Measurements from ENCODE around the gene MASP1.

The MASP1 gene

GRCh38 chr3:187291512-187292132 is at the start of gene MASP1:
Gene MASP1 (minus strand): TSS chr3:187291737. CDS start chr3:187291632, 105 bp downstream.
- DNase-seq (ENCODE audit: low read depth in 2 of 3, low spot score in 1 of 3) = no peak

- no peak for DNase-seq (ENCODE audit: low read depth in 2 of 3, low spot score in 1 of 3)
Observed at GRCh38 chr3:187340578-187340977, 49.0 kb upstream of the MASP1 start.

GRCh38 chr3:187336322-187336721 is 44.8 kb upstream of the MASP1 start:
- no peak for DNase-seq (ENCODE audit: low read depth in 2 of 3, low spot score in 1 of 3)

- DNase-seq (ENCODE audit: low read depth in 2 of 3, low spot score in 1 of 3) = no peak
Observed at GRCh38 chr3:187334904-187335303, 43.4 kb upstream of the MASP1 start.

- DNase-seq (ENCODE audit: low read depth in 2 of 3, low spot score in 1 of 3) = no peak
Observed at GRCh38 chr3:187328691-187329090, 37.2 kb upstream of the MASP1 start.

GRCh38 chr3:187327845-187328244 is 36.3 kb upstream of the MASP1 start:
- no peak for DNase-seq (ENCODE audit: low read depth in 2 of 3, low spot score in 1 of 3)

- no peak for DNase-seq (ENCODE audit: low read depth in 2 of 3, low spot score in 1 of 3)
Observed at GRCh38 chr3:187325632-187326031, 34.1 kb upstream of the MASP1 start.

- DNase-seq (ENCODE audit: low read depth in 2 of 3, low spot score in 1 of 3) = no peak
Observed at GRCh38 chr3:187323091-187323490, 31.6 kb upstream of the MASP1 start.

- no peak for DNase-seq (ENCODE audit: low read depth in 2 of 3, low spot score in 1 of 3)
Observed at GRCh38 chr3:187322291-187322690, 30.8 kb upstream of the MASP1 start.

GRCh38 chr3:187321766-187322165 is 30.2 kb upstream of the MASP1 start:
- DNase-seq (ENCODE audit: low read depth in 2 of 3, low spot score in 1 of 3) = no peak

- DNase-seq (ENCODE audit: low read depth in 2 of 3, low spot score in 1 of 3) = peak; percentile 42 to 60 (median 50)
Observed at GRCh38 chr3:187319699-187320302, 28.3 kb upstream of the MASP1 start.

GRCh38 chr3:187318819-187319616 is 27.5 kb upstream of the MASP1 start:
- DNase-seq (ENCODE audit: low read depth in 2 of 3, low spot score in 1 of 3) = peak; percentile 5 to 32 (median 10)

- DNase-seq (ENCODE audit: low read depth in 2 of 3, low spot score in 1 of 3) = no peak
Observed at GRCh38 chr3:187315872-187316271, 24.3 kb upstream of the MASP1 start.

- no peak for DNase-seq (ENCODE audit: low read depth in 2 of 3, low spot score in 1 of 3)
Observed at GRCh38 chr3:187314176-187314575, 22.6 kb upstream of the MASP1 start.

GRCh38 chr3:187310954-187311470 is 19.5 kb upstream of the MASP1 start:
- DNase-seq (ENCODE audit: low read depth in 2 of 3, low spot score in 1 of 3) = no peak

GRCh38 chr3:187310226-187310625 is 18.7 kb upstream of the MASP1 start:
- no peak for DNase-seq (ENCODE audit: low read depth in 2 of 3, low spot score in 1 of 3)

GRCh38 chr3:187305881-187306280 is 14.3 kb upstream of the MASP1 start:
- DNase-seq (ENCODE audit: low read depth in 2 of 3, low spot score in 1 of 3) = no peak

GRCh38 chr3:187299611-187300010 is 8.1 kb upstream of the MASP1 start:
- DNase-seq (ENCODE audit: low read depth in 2 of 3, low spot score in 1 of 3) = no peak

- no peak for DNase-seq (ENCODE audit: low read depth in 2 of 3, low spot score in 1 of 3)
Observed at GRCh38 chr3:187296911-187297310, 5.4 kb upstream of the MASP1 start.

GRCh38 chr3:187296058-187296457 is 4.5 kb upstream of the MASP1 start:
- DNase-seq (ENCODE audit: low read depth in 2 of 3, low spot score in 1 of 3) = no peak

- DNase-seq (ENCODE audit: low read depth in 2 of 3, low spot score in 1 of 3) = no peak
Observed at GRCh38 chr3:187295316-187296034, 3.9 kb upstream of the MASP1 start.

Data from stimulated activated CD4-positive, alpha-beta T cell treated with anti-CD3 and anti-CD28 coated beads, Interleukin-12 subunit alpha, Interleukin-12 subunit beta, amount 100 ng/mL, for 48 hours (primary cell).